ENCODE results near the gene C2CD5. TPM values are rescaled to one million over a fixed set of nuclear protein-coding genes. Genes with fewer than 3 reads are reported as not detected.

C2CD5 gene
- total and polyA plus RNA-seq, 2 of the 4 experiments (the other 2 are of a cell fraction): 14.5 to 15.8 TPM

DNA sequence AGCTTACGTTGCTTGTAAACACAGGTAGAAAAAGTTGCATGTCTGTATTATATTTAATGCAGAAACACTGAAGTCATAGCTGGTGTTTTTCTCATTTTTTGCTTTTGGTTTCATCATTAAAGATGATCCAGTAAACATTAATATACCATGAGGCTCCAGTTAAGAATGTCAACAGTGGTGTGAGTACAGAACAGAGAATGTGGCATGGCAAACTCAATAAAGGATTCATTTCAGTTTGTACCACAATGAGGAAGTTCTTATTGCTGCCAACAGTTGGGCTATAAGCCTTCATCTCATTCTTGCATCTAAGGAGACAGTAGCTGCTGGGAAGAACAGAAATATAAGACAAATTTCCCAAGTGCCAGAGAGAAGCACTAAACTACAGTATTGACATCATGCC is 137.7 kb downstream of the C2CD5 start:
- Histone ChIP-seq H3K36me3 (ENCODE audit: control insufficient read depth, insufficient read depth, low read length) (no peaks in the 10 kb centered on the region), H3K9me1 (ENCODE audit: insufficient read depth, low read length) (no peaks in the 10 kb centered on the region), H2BK120ac (ENCODE audit: low read depth, low read length) (no peak overlapping the region), H3K4ac (ENCODE audit: low read depth, low read length) (no peak overlapping the region), H3K18ac (ENCODE audit: low read depth, low read length) (no peak overlapping the region), H3K4me2 (ENCODE audit: low read depth, low read length) (no peak overlapping the region), H3K79me1 (ENCODE audit: low read depth in 1 of 2, low read length in 2 of 2) (no peaks in the 10 kb centered on the region), H4K91ac (ENCODE audit: insufficient read depth, low read depth, low read length) (no peak overlapping the region), H3K4me1 (ENCODE audit: control insufficient read depth, insufficient read depth, low read length) (no peaks in the 10 kb centered on the region), H2AFZ (replicated peaks; ENCODE audit: low read length, poor library complexity) (no peak overlapping the region), H3K4me3 (ENCODE audit: insufficient read depth, low read depth, low read length) (no peak overlapping the region), H4K5ac (ENCODE audit: low read depth, low read length) (no peak overlapping the region), H3K9ac (ENCODE audit: low read depth, low read length) (no peak overlapping the region), H2AK5ac (ENCODE audit: low read depth, low read length) (no peak overlapping the region), H3K14ac (replicated peaks; ENCODE audit: low read depth, low read length) (no peak overlapping the region), H3K27me3 (ENCODE audit: control insufficient read depth, insufficient read depth, low read length) (no peaks in the 10 kb centered on the region), H3K27ac (ENCODE audit: insufficient read depth, low read length) (no peak overlapping the region), H3K9me3 (ENCODE audit: control insufficient read depth, insufficient read depth, low read length) (no peaks in the 10 kb centered on the region), H2BK15ac (ENCODE audit: low read depth, low read length) (no peak overlapping the region), H4K20me1 (ENCODE audit: insufficient read depth, low read length) (no peaks in the 10 kb centered on the region), H2AK9ac (replicated peaks; ENCODE audit: low read depth, low read length, poor library complexity) (no peak overlapping the region), H4K8ac (ENCODE audit: low read depth in 2 of 2, low read length in 2 of 2) (no peak overlapping the region), H2BK5ac (ENCODE audit: low read depth, low read length, poor library complexity, severe bottlenecking) (no peak overlapping the region), H3K23ac (ENCODE audit: low read depth, low read length) (no peak overlapping the region), H2BK20ac (ENCODE audit: low read depth, low read length) (no peak overlapping the region), H3K56ac (ENCODE audit: extremely low read depth, insufficient read depth, low read length) (no peak overlapping the region)
- dilution Hi-C loops (cut with HindIII; ENCODE audit: low sequenced_read_pairs, unreplicated experiment): no loop called here
- TF ChIP-seq BHLHE40 (IDR thresholded peaks at IDR 0.05; ENCODE audit: low read depth, low read length) (no peak), MXI1 (IDR thresholded peaks at IDR 0.05; ENCODE audit: borderline replicate concordance, low read depth, low read length) (no peak), RFX5 (IDR thresholded peaks at IDR 0.05; ENCODE audit: low read depth, low read length) (no peak), NFE2L2 (IDR thresholded peaks at IDR 0.05; ENCODE audit: low read depth, low read length) (no peak), RCOR1 (IDR thresholded peaks at IDR 0.05; ENCODE audit: insufficient replicate concordance, low read length) (no peak), POLR2A (IDR thresholded peaks at IDR 0.05; ENCODE audit: low read depth, low read length) (no peak)
- TF ChIP-seq, protein P1, sequence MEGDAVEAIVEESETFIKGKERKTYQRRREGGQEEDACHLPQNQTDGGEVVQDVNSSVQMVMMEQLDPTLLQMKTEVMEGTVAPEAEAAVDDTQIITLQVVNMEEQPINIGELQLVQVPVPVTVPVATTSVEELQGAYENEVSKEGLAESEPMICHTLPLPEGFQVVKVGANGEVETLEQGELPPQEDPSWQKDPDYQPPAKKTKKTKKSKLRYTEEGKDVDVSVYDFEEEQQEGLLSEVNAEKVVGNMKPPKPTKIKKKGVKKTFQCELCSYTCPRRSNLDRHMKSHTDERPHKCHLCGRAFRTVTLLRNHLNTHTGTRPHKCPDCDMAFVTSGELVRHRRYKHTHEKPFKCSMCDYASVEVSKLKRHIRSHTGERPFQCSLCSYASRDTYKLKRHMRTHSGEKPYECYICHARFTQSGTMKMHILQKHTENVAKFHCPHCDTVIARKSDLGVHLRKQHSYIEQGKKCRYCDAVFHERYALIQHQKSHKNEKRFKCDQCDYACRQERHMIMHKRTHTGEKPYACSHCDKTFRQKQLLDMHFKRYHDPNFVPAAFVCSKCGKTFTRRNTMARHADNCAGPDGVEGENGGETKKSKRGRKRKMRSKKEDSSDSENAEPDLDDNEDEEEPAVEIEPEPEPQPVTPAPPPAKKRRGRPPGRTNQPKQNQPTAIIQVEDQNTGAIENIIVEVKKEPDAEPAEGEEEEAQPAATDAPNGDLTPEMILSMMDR (conservative IDR thresholded peaks at IDR 0.05; ENCODE audit: low read depth, low read length): no peak
- ChIA-PET CTCF (no interaction called here), POLR2A (ENCODE audit: unreplicated experiment) (no interaction called here)
- no CpG with 5 or more reads among the region's 1 CpG for WGBS, 2 experiments (ENCODE audit: extremely low coverage in 2 of 2, insufficient read length in 1 of 2)
- DNase-seq: no peak
- in situ Hi-C loops (cut with MboI; ENCODE audit: low sequenced_read_pairs): no loop called here
- ATAC-seq (ENCODE audit: low read depth): no peak
- BruUV-seq (replicated peaks): no TSS peak
- intact Hi-C loops (cut with micrococcal nuclease): no loop called here

Measured in IMR-90 (cell line).